22Rv1 (cell line): ENCODE results near the gene PADI3.

Source experiments
- ZFX ChIP-seq: fragments of 450-650 bp; IDR thresholded peaks from 2 replicates; pipeline ENCODE4 v1.6.1; 2017; ENCODE audit warnings: antibody characterized with exemption, borderline replicate concordance
- TF ChIP-seq, protein P1 (sequence below): fragments of 450-650 bp; IDR thresholded peaks from 2 replicates; pipeline ENCODE4 v1.5.1; 2017; ENCODE audit warnings: mild to moderate bottlenecking

DNA sequence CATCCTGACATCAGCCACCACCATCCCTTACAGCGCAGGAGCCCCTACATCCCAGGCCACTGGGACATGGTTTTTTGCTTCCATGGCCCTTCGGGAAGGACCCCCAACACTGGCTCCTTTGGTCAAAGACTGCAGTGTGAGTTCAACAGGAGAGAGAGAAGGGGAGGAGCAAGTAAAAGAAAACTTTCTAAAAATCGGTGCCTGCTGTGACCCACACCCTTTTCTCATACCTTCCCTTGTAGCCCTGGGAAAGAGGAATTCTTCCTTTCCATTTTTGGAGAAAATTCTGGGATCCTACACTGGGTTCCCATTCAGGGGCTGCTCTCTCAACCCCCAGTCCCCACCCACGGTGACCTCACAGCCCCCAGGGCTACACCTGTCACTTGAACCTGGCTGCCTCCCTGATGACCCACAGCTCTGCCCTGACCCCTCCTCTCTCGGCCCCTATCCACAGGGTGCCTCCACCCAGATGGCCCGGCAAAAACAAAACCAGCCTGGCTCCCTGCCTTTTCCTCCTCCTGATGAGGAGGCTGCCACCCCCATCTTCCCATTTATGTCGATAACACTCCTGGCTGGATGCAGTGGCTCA is 66.7 kb downstream of the PADI3 start:
- TF ChIP-seq, protein P1, sequence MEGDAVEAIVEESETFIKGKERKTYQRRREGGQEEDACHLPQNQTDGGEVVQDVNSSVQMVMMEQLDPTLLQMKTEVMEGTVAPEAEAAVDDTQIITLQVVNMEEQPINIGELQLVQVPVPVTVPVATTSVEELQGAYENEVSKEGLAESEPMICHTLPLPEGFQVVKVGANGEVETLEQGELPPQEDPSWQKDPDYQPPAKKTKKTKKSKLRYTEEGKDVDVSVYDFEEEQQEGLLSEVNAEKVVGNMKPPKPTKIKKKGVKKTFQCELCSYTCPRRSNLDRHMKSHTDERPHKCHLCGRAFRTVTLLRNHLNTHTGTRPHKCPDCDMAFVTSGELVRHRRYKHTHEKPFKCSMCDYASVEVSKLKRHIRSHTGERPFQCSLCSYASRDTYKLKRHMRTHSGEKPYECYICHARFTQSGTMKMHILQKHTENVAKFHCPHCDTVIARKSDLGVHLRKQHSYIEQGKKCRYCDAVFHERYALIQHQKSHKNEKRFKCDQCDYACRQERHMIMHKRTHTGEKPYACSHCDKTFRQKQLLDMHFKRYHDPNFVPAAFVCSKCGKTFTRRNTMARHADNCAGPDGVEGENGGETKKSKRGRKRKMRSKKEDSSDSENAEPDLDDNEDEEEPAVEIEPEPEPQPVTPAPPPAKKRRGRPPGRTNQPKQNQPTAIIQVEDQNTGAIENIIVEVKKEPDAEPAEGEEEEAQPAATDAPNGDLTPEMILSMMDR: no peak
- no peak for TF ChIP-seq ZFX
